Measurements from ENCODE around the gene RAB11FIP3.

The RAB11FIP3 gene

DNA sequence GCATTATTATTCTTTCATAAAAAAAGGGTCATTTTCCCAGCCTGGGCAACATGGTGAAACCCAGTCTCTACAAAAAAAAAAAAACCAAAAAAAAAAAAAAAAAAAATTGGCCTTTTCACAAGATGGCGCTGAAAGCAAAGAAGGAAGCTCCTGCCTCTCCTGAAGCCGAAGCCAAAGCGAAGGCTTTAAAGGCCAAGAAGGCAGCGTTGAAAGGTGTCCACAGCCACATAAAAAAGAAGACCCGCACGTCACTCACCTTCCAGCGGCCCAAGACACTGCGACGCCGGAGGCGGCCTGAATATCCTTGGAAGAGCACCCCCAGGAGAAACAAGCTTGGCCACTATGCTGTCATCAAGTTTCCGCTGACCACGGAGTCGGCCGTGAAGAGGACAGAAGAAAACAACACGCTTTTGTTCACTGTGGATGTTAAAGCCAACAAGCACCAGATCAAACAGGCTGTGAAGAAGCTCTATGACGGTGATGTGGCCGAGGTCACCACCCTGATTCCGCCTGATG, 38.8 kb upstream of the RAB11FIP3 start:
- TF ChIP-seq GATA2 (IDR thresholded peaks at IDR 0.05; ENCODE audit: low read depth, low read length) (no peak), GATA3 (IDR thresholded peaks at IDR 0.05; ENCODE audit: low read depth, low read length) (no peak)

- TF ChIP-seq GATA2 (IDR thresholded peaks at IDR 0.05; ENCODE audit: low read depth, low read length): no peak
- TF ChIP-seq GATA3 (IDR thresholded peaks at IDR 0.05; ENCODE audit: low read depth, low read length): no peak
These were observed 36.1 kb upstream of the RAB11FIP3 start for GRCh38 chr16:389352-389751.

DNA sequence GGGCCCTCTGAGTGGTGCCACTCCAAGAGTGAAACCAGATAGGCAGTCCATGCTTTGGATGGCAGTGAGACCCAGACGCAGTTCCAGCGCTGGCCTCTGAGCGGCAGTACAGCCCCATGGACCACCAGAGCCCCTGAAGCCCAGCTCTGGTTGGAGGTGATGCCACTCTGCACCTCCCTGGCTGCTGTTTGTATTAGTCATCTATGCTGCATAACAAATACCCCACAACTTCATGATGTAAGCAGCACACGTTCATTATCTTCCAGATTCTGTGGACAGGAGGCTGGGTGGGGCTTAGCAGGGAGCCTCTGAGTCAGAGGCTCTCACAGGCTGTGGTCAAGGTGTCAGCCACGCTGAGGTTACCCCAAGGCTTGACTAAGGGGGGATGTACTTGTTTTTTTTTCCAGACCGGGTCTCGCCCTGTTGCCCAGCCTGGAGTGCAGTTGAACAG, 33.5 kb upstream of the RAB11FIP3 start:
- TF ChIP-seq GATA2 (IDR thresholded peaks at IDR 0.05; ENCODE audit: low read depth, low read length) (no peak), GATA3 (IDR thresholded peaks at IDR 0.05; ENCODE audit: low read depth, low read length) (no peak)

DNA sequence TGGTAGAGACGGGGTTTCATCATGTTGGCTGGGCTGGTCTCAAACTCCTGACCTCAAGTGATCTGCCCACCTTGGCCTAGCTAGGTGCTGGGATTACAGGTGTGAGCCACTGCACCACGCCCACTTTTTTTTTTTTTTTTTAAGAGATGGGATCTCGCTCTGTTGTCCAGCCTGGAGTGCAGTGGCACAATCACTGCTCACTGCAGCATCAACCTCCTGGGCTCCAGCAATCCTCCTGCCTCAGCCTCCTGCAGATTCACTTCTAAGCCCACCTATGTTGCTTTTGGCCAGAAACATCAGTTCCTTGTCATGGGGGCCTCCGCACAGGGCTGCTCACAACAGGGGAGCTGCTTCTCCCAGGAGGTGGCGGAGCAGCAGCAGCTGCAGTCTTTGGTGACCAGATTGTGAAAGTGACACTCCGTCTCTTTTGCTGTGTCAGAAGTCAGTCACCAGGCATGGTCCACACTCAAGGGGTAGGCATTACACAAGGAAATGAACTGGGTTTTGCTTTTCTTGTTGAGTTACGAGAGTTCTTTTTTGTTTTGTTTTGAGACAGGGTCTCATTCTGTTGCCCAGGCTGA, 32.9 kb upstream of the RAB11FIP3 start:
- TF ChIP-seq GATA3 (IDR thresholded peaks at IDR 0.05; ENCODE audit: low read depth, low read length): no peak
- no peak for TF ChIP-seq GATA2 (IDR thresholded peaks at IDR 0.05; ENCODE audit: low read depth, low read length)

- TF ChIP-seq GATA3 (IDR thresholded peaks at IDR 0.05; ENCODE audit: low read depth, low read length) (no peak), GATA2 (IDR thresholded peaks at IDR 0.05; ENCODE audit: low read depth, low read length) (no peak)
These were observed 29.2 kb upstream of the RAB11FIP3 start for GRCh38 chr16:396199-396598.

- TF ChIP-seq GATA2 (IDR thresholded peaks at IDR 0.05; ENCODE audit: low read depth, low read length) (no peak), GATA3 (IDR thresholded peaks at IDR 0.05; ENCODE audit: low read depth, low read length) (no peak)
These were observed 28.8 kb upstream of the RAB11FIP3 start for GRCh38 chr16:396605-397004.

DNA sequence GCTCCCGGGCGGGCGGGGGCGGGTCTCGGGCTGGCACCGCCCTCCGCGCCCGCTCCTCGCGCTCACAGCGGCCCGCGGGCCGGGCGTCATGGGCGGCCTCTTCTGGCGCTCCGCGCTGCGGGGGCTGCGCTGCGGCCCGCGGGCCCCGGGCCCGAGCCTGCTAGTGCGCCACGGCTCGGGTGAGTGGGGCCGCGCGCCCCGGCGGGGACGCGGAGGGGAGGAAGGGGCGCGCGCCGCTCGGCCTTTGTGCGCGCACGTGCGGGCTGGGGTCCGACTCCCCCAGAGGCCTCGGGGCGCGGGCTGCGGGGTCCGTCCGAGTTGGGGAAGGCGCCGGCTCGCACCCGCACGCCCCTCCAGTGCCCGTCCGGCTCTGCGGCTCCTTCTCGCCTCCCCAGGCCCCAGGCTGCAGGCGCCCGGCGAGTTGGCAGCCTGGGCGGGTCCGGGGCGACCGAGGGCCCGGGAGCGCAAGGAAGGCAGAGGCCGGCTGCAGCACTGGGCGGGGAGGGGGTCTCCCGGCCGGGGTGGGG, 28.3 kb upstream of the RAB11FIP3 start, which contains the start of gene NME4:
Gene NME4 (plus strand): TSS at position 65 of the 527 bp plus-strand sequence. CDS start 24 bp downstream, at position 89.
- no peak for TF ChIP-seq GATA2 (IDR thresholded peaks at IDR 0.05; ENCODE audit: low read depth, low read length)
- no peak for TF ChIP-seq GATA3 (IDR thresholded peaks at IDR 0.05; ENCODE audit: low read depth, low read length)

- no peak for TF ChIP-seq GATA2 (IDR thresholded peaks at IDR 0.05; ENCODE audit: low read depth, low read length)
- no peak for TF ChIP-seq GATA3 (IDR thresholded peaks at IDR 0.05; ENCODE audit: low read depth, low read length)
These were observed 27.6 kb upstream of the RAB11FIP3 start for GRCh38 chr16:397736-398332.

GRCh38 chr16:398561-399339, 26.7 kb upstream of the RAB11FIP3 start:
- no peak for TF ChIP-seq GATA3 (IDR thresholded peaks at IDR 0.05; ENCODE audit: low read depth, low read length)
- TF ChIP-seq GATA2 (IDR thresholded peaks at IDR 0.05; ENCODE audit: low read depth, low read length): no peak

- TF ChIP-seq GATA2 (IDR thresholded peaks at IDR 0.05; ENCODE audit: low read depth, low read length) (no peak), GATA3 (IDR thresholded peaks at IDR 0.05; ENCODE audit: low read depth, low read length) (no peak)
These were observed 26.0 kb upstream of the RAB11FIP3 start for GRCh38 chr16:399340-400019.

DNA sequence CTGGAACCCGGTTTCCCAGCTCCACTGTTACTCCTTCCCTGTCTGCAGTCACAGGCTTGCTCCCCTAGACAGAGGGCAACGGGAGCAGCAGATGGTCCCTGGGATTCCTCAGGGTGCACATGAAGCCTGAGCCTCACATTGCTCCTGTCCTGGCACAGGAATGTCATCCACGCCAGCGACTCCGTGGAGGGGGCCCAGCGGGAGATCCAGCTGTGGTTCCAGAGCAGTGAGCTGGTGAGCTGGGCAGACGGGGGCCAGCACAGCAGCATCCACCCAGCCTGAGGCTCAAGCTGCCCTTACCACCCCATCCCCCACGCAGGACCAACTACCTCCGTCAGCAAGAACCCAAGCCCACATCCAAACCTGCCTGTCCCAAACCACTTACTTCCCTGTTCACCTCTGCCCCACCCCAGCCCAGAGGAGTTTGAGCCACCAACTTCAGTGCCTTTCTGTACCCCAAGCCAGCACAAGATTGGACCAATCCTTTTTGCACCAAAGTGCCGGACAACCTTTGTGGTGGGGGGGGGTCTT, 25.3 kb upstream of the RAB11FIP3 start:
- TF ChIP-seq GATA3 (IDR thresholded peaks at IDR 0.05; ENCODE audit: low read depth, low read length): no peak
- no peak for TF ChIP-seq GATA2 (IDR thresholded peaks at IDR 0.05; ENCODE audit: low read depth, low read length)

DNA sequence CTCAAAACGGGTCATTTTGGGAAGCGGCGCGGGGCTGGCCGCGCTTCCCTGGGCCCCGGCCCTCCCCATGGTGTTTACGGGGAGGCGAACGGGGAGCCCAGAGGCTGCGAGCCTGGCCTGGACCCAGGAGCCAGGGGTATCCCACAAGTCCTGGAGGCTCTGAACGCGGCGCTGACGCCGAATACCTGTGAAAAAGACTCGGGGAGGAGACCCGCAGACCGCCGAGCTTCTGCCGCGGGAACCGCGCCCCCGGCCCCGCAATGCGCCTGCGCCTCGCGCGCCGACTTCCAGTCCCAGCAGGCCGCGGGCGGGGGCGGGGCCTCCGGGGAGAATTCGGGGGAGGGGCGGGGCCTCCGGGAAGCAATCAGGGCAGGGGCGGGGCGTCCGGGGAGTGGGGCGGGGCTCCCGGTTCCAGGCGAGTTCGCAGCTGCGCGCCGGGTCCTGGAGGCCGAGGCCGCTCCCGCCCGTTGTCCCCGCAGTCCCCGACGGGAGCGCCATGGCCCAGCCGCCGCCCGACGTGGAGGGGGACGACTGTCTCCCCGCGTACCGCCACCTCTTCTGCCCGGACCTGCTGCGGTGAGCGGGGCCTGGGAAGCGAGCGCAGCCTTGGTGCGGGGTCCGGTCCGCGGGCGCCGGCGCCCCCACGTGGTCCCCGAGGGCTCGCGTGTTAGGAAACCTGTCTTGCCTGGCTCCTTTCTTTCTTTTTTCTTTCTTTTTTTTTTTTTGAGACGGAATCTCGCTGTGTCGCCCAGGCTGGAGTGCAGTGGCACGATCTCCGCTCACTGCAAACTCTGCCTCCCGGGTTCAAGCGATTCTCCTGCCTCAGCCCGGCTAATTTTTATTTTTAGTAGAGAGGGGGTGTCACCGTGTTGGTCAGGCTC, 23.7 kb upstream of the RAB11FIP3 start, which contains the start of gene DECR2:
Gene DECR2 (plus strand): TSS at position 418 of the 881 bp plus-strand sequence. CDS start 79 bp downstream, at position 497.
- TF ChIP-seq GATA2 (IDR thresholded peaks at IDR 0.05; ENCODE audit: low read depth, low read length) (no peak), GATA3 (IDR thresholded peaks at IDR 0.05; ENCODE audit: low read depth, low read length) (no peak)
